NCI-H345 treated with DMSO at 0.1 percent for 48 hours (cell line): Measurements from ENCODE around the gene RASGRP4.
"Not testable (repeated sequence)": the region's sequence is repeated elsewhere in the genome, so short reads cannot be mapped to it uniquely, and the experiment has no call there.

Experiments
- DNase-seq: peaks from one replicate; lab custom pipeline; 2025; ENCODE audit not compliant: unreplicated experiment; lab: John Stamatoyannopoulos, UW

Gene RASGRP4

DNA sequence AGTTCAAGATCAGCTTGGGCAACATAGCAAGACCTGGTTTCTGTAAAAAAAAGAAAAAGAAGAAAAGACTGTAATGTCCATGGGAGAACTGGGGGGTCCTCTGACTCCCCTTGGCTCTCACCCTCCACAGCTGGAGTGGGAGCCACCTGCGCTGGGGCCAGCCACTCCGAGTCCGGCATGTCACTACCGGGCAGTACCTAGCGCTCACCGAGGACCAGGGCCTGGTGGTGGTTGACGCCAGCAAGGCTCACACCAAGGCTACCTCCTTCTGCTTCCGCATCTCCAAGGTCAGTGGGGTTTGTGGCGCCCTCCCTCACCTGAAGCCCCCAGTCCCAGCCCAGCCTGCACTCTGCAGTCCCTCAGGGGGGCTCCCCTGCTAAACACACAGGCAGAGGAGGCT is 22.2 kb upstream of the RASGRP4 start:
- DNase-seq, result no peak

DNA sequence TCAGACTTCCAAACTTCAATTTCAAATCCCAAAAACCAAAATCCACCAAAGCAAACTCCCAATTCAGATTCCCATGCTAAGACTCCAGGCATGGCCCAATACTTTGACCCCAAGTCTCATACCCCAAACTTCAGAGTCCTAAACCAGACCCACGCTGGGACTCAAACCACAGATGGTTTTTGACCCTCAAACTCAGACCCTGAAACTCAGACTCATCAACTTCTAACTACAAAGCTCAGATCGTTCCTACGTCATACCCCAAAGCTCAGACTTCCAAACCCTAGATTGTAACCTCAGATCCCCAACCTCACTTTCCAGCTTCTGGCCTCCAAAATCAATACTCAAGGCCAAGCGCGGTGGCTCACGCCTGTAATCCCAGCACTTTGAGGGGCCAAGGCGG is 19.3 kb upstream of the RASGRP4 start:
- no peak for DNase-seq

DNA sequence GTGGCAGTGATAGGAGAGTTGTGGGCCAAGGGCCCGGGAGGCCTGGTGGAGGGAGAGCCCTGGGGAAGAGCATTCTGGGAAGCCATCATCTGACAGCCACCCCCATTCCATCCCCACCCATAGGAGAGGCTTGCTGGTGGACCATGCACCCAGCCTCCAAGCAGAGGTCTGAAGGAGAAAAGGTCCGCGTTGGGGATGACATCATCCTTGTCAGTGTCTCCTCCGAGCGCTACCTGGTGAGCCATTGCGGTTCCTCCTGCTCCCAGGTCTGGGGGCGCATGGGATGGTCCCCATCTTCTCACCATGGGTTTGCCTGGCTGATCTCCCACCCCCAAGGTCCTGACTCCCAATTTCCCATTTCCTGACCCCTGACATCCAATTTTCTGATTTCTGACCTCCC is 18.0 kb upstream of the RASGRP4 start:
- no peak for DNase-seq

DNA sequence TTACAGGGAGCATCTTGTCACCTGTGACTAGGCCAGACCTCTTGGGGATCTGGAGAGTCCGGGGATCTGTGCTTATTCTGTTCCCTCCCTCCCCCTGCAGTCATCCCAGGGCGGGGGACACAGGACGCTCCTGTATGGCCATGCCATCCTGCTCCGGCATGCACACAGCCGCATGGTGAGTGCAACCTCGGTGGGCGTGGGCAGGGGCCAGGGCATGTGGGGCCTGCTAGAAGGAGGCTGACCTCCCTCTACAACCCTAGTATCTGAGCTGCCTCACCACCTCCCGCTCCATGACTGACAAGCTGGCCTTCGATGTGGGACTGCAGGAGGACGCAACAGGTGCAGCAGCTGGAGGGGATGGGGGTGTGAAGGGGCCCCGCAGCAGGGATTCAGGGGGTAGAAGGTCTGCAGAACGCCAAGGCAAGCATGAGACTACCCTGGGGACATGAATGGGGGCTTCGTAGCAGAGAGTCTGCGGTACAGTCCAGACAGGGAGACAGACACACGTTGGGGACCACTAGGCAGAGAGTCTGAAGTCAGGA is 17.5 kb upstream of the RASGRP4 start:
- DNase-seq, result no peak

DNA sequence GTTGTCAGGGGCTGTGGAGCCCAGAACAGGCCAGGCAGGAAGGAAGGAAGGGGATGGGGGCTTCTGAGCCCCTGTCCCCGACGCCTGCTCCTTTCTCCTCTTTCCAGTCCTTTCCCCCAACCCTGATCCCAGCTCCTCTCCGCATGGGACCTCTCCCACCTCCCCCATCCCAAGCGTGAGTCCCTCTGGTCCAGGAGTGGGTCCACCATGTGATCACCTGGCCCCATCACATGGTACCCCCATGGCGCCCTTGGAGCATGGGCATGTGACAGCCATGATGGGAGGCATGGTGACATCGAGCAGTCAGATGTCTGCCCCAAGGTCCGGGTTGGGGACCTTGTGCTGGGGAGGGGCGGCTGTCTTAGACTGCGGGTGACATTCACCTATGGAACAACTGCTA is 16.7 kb upstream of the RASGRP4 start:
- DNase-seq, result no peak

DNA sequence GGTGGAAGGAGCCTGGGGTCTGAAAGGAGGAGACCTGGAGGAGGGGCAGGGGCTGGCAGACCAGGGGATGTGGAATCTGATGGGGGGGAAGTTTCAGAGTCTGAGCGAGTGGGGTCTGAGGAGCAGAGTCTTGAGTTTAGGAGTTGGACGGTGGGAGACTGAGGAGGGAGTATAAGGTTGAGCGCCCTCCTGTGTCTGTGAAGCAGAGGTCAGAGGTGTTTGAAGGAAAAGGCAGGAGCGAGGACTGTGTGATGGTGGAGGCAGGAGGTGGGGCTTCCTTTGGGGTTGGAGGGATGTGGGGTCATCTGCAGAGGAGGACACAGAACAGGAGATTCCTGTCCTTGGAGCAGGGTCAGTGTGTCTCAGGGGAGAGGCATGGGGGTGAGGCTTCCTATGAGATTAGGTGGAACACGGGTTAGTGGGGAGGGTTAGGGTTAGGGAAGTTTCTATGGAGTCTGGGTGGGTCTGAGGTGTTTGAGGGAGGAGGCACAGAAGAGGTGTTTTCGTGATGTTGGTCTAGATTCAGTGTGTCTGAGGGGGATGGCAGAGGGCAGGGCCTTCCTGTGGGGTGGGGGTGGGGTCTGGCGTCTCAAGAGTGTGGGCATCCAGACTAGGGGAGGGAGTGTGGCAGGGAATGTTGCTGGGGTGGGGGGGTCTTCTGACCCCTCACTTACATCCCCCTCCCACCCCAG is 15.8 kb upstream of the RASGRP4 start:
- DNase-seq, result no peak

DNA sequence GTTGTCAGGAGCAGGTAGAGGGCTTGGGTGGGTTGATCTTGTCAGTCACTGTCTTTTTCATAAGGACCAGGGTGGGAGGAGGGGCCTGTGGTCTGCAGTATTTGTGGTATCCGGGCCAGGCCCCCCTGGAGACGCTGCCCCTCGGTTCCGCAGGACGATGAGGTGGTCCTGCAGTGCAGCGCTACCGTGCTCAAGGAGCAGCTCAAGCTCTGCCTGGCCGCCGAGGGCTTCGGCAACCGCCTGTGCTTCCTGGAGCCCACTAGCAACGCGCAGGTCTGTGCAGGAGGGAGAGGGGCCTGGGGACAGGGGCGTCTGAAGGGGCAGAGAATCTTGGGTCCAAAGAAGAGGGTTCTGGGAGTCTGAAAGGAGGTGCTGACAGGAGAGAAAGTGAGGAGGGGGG is 14.6 kb upstream of the RASGRP4 start:
- DNase-seq, result no peak

DNA sequence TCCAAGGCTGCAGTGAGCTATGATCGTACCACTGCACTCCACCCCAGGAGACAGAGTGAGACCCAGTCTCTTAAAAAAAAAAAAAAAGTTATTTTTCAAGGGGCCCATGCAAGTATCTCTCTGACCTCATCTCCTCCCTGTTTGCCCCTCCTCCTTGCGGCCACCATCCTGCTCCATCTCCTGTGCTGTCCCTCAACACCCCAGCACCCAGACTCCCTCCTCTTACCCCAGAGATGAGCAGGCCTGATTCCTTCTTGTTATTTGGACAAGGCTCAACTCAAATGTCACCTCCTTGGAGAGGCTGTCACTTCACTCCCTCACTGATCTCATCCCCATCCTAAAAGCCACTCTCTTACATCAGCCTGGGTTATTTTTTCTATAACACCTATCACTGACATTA is 11.9 kb upstream of the RASGRP4 start:
- DNase-seq, result no peak

DNA sequence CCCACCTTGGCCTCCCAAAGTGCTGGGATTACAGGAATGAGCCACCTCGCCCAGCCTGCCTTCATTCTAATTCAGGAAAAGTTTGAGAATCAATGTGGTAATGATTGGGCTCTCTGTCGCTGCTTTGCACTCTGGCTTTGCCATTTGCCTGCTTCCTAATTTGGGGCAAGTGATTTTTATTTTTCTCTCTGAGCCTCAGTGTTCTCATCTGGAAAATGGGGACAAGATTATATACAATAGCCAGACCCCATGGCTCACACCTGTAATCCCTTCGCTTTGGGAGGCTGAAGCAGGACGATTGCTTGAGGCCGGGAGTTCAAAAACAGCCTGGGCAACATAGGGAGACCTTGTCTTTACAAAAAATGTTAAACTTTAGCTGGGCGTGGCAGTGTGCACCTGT is 11.3 kb upstream of the RASGRP4 start:
- no peak for DNase-seq

DNA sequence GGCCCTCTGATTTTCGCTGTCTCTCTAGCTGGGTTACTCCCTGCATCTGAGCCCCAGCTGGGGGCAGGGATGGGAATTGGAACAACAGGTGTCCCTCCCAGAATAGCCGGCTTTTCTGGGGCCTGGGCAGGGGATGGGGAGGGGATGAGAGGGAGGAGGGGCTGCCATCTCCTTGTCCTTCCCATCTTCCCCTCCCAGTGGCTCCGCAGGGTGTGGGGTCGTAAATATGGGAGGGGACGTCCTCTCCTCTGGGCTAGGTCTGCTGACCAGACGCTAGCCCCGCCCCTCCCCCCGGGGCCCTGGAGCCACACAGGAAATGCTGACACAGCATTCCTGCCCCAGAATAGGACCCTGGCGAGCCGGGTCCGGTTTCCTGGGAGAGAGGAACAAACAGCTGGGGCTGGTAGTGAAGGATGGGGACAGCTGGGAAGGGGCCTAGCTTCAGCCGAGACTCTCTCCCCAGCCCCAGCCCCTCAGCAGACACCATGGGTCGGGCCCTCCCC is 8.6 kb upstream of the RASGRP4 start:
- DNase-seq, result no peak

DNA sequence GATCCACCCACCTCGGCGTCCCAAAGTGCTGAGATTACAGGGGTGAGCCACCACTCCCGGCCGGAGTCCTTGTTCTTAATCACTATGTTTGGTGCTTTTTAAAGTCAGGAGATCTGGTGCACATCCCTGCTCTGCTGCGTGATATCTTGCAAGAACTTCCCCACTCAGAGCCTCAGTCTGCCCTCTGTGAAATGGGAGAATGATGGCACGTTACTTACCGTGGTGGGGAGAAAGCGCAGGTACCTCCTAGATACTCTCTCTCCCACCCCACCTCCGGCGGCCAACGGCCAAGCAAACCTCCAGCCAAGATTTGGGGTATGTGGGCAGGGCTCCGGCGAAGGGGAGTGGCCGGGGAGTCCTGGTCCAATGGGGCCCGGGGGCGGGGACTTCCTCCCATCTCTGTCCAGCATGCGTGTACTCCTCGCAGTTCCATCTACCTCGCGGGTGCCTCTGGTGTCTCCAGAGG is 7.3 kb upstream of the RASGRP4 start, which contains the start of gene RYR1:
TSS of gene RYR1 (plus strand) at position 424 of the 466 bp plus-strand sequence. CDS start 139 bp downstream, outside the sequence.
- DNase-seq, result no peak

DNA sequence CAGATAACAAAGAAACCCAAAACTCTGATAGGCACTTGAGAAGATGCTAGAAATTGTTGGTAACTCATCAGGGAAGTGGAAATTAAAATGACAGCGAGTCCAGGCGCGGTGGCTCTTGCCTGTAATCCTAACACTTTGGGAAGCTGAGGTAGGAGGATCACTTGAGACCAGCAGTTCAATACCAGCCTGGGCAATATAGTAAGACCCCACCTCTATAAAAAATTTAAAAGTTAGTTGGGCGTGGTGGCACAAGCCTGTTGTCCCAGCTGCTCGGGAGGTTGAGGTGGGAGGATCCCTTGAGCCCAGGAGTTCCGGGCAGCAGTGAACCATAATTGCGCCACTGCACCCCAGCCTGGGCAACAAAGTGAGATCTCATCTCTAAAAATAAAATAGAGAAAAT is 4.9 kb upstream of the RASGRP4 start:
- no peak for DNase-seq

DNA sequence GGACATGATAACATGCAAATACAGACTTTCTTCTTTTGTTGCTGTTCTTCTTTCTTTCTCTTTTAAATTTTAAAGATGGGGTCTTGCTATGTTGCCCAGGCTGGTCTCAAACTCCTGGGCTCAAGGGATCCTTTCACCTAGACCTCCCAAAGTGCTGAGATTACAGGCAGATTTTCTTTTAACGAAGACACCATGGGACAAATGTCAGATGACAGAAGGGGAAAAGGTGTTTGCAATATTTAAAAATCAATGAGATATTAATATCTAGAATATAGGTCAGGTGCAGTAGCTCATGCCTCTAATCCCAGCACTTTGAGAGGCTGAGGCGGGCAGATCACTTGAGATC is 3.8 kb upstream of the RASGRP4 start:
- no peak for DNase-seq

DNA sequence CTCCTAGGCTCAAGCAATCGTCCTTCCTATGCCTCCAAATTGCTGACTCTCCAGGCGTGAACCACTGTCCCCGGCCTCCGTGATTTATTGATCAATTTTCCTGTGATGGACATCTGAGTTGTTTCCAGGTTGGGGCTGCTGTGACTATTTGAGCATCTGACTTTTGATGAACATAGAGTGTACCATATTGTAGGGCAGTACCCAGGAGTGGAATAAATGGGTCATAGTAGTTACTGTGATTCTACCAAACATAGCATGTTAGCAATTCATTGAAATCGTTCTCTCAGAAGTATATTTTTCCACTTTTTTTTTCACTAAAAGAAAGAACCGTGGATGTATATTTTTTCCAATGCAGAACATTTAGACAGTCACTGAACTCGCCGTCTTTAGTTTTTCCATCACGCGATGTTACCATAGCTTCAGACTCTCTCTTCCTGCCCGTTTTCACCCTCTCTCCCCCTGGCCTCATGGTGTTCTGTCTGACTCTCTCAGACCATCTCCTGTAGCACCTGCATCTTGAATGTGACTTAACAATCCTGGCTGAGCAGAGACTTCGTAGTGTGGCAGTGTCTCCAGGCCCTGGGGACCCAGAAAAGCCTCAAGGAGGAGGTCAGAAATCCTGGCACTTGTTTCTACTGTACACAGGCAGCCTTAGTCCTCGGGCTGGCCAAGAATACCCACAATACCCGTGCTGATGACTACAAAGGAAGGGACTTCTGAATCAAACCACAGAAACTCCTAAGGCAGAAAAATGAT is 3.2 kb upstream of the RASGRP4 start:
- no peak for DNase-seq

DNA sequence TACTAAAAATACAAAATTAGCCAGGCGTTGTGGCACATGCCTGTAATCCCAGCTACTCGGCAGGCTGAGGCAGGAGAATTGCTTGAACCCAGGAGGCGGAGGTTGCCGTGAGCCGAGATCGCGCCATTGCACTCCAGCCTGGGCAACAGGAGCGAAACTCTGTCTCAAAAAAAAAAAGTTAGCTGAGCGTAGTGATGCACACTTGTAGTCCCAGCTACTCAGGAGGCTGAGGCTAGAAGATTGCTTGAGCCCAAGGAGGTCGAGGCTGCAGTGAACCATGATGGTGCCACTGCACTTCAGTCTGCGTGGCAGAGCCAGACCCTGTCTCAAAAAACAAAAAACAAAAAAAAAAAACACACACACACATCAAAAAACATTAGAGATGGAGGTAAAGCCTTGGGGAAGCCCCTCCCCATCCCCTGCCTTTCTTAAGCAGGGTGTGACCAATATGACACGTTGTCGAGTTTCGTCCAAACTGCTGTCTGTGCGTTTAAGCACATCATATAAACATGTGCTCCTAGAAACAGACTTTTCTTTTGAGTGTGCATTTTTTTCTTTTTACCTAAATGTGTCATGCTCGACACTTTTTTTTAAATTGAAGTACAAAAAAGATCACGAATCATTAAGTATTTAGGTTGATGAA is 1.1 kb upstream of the RASGRP4 start:
- DNase-seq, result not testable (repeated sequence)

DNA sequence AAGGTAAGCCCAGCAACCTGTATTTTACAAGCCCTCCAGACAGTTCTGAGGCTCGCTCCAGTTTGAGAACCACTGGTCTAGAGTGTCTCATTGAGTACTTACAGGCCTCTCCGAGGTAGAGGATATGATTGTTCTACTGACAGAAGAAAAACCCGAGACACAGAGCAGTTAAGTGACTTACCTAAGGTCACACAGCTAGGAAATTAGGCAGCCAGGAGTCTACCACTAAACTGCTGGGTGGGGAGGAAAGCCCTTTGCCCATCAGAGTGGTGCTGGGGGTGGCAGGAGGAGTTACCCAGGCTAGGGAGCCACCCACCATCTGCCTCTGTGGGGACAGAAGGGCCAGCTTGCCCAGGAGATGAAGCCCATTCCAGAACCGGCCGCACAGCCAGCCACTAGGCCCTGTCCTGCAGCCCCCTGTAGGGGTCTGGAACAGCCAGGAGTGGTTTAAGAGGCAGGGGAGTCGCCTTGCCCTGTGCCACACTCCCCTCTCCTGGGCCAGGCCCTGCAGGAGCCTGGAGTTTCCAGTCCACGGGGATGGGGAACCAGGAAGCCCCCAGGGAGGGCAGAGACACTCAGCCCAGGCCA is 703 bp downstream of the RASGRP4 start:
- DNase-seq, result no peak

DNA sequence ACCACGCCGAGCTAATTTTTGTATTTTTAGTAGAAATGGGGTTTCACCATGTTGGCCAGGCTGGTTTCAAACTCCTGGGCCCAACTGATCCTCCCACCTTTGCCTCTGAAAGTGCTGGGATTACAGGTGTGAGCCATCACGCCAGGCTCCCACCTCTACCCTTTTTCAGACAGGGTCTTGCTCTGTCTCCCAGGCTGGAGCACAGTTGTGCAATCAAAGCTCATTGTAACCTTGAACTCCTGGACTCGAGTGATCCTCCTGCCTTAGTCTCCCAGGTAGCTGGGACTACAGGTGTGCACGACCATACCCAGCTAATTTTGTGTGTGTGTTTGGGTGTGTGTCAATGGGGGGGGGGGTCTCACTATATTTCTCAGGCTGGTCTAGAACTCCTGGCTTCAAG is 1.7 kb downstream of the RASGRP4 start:
- no peak for DNase-seq

DNA sequence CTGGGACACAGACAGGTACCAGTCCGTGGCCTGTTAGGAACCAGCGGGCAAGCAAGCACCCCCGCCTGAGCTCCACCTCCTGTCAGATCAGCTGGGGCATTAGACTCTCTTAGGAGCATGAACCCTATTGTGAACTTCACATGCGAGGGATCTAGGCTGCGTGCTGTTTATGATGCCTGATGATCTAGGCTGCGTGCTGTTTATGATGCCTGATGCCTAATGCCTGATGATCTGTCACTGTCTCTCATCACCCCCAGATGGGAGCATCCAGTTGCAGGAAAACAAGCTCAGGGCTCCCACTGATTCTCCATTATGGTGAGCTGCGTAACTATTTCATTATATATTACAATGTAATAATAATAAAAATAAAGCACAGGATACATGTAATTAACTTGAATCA is 3.6 kb downstream of the RASGRP4 start:
- DNase-seq, result no peak

DNA sequence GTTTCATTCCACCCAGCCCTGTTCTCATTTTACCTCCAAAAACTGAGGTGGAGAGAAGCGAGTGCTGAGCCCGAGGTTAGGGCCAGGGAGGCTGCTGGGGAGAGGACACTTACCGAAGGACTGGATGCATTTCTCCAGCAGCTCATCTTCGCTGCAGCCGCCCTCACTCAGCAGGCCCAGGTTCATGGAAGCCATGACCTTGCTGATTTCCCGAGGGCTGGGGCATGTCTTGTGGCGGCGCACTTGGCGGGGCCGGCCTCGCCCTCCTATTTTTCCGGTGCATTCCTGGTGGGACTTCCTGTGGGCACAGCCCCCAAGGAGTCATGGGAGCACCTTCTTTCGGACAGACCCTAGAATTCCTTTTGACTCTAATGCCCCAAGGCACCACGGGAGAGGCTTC is 4.2 kb downstream of the RASGRP4 start:
- DNase-seq, result no peak

DNA sequence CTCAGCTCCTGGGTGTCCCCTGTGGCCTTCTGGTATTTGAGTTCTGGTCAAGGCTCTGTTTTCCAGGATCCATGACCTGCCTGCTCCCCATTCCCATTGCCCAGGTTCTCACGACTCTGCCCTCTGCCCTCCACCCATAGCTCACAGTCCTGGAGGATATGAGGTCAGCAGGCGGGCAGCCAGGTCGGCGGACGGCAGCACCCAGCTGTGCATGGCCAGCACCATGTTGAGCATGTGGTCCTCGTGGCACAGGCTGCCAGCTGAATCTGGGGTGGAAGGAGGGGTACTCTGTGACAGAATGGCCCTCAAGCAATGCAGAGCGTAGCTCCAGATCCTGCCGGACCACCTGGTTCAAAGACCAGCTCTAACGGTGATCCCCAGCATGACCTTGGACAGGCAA is 5.1 kb downstream of the RASGRP4 start:
- no peak for DNase-seq
